Fibroblast of gingiva (primary cell): ENCODE measurements around the gene SMIM7.

Experiments used
- DNase-seq: peaks from one replicate; pipeline ENCODE4 v3.0.0-alpha.2; 2011; ENCODE audit warnings: low read depth

The SMIM7 gene

GRCh38 chr19:16621165-16621800, 38.7 kb downstream of the SMIM7 start:
- DNase-seq: no peak

- no peak for DNase-seq
These were observed 39.4 kb downstream of the SMIM7 start for GRCh38 chr19:16620584-16620983.

GRCh38 chr19:16620018-16620417, 39.9 kb downstream of the SMIM7 start:
- DNase-seq: no peak

- DNase-seq: no peak
These were observed 40.5 kb downstream of the SMIM7 start for GRCh38 chr19:16619457-16619856.

- DNase-seq: no peak
These were observed 41.7 kb downstream of the SMIM7 start for GRCh38 chr19:16618248-16618647.

GRCh38 chr19:16615808-16616207, 44.1 kb downstream of the SMIM7 start:
- DNase-seq: no peak

- DNase-seq: no peak
These were observed 45.0 kb downstream of the SMIM7 start for GRCh38 chr19:16614941-16615340.

GRCh38 chr19:16613841-16614240, 46.1 kb downstream of the SMIM7 start:
- no peak for DNase-seq

- DNase-seq: peak; percentile 44
These were observed 47.3 kb downstream of the SMIM7 start for GRCh38 chr19:16612636-16613035.

- DNase-seq: no peak
These were observed 48.8 kb downstream of the SMIM7 start for GRCh38 chr19:16611121-16611520.

- DNase-seq: no peak
These were observed 50.3 kb downstream of the SMIM7 start for GRCh38 chr19:16609511-16610200.

GRCh38 chr19:16608290-16608739, 51.6 kb downstream of the SMIM7 start:
- DNase-seq: peak; percentile 76

GRCh38 chr19:16607819-16608218, 52.1 kb downstream of the SMIM7 start:
- no peak for DNase-seq

- no peak for DNase-seq
These were observed 54.4 kb downstream of the SMIM7 start for GRCh38 chr19:16605553-16605994.

GRCh38 chr19:16605115-16605514, 54.8 kb downstream of the SMIM7 start:
- DNase-seq: no peak

GRCh38 chr19:16604615-16605014, 55.3 kb downstream of the SMIM7 start:
- no peak for DNase-seq

GRCh38 chr19:16603090-16603489, 56.9 kb downstream of the SMIM7 start:
- no peak for DNase-seq

- no peak for DNase-seq
These were observed 58.4 kb downstream of the SMIM7 start for GRCh38 chr19:16601378-16602052.

GRCh38 chr19:16600824-16601223, 59.1 kb downstream of the SMIM7 start:
- no peak for DNase-seq

GRCh38 chr19:16599655-16600346, 60.1 kb downstream of the SMIM7 start:
- no peak for DNase-seq

- DNase-seq: no peak
These were observed 61.1 kb downstream of the SMIM7 start for GRCh38 chr19:16598848-16599247.

GRCh38 chr19:16596399-16596798, 63.5 kb downstream of the SMIM7 start:
- no peak for DNase-seq
